Duodenal mucosa (tissue), 2 donors: ENCODE results near the gene DHRS9.
"Not testable (repeated sequence)": the region's sequence is repeated elsewhere in the genome, so short reads cannot be mapped to it uniquely, and the experiment has no call there.

Experiments used
- H3K27ac ChIP-seq: one replicate; pipeline ENCODE4 v1.7.0; 2013; ENCODE audit warnings: low read depth, low read length
- H3K27me3 ChIP-seq, 2 donors: one replicate each; pipeline ENCODE4 v1.7.0; 2013; ENCODE audit warnings: low read length in 2 of 2, control low read depth in 1 of 2; ENCODE audit not compliant: insufficient read depth in 2 of 2, control insufficient read depth in 1 of 2
- H3K36me3 ChIP-seq, 2 donors: one replicate each; pipeline ENCODE4 v1.7.0; 2013; ENCODE audit warnings: low read length in 2 of 2, control low read depth in 1 of 2; ENCODE audit not compliant: insufficient read depth in 2 of 2, control insufficient read depth in 1 of 2
- H3K4me1 ChIP-seq, 2 donors: one replicate each; pipeline ENCODE4 v1.7.0; 2013; ENCODE audit warnings: low read length in 2 of 2, control low read depth in 1 of 2; ENCODE audit not compliant: insufficient read depth in 2 of 2, control insufficient read depth in 1 of 2
- H3K4me3 ChIP-seq, 2 donors: one replicate each; pipeline ENCODE4 v1.7.0; 2013; ENCODE audit warnings: low read length in 2 of 2, low read depth in 1 of 2
- H3K9ac ChIP-seq, 2 donors: one replicate each; pipeline ENCODE4 v1.7.0; 2013; ENCODE audit warnings: low read length in 2 of 2, low read depth in 1 of 2
- H3K9me3 ChIP-seq, 2 donors: one replicate each; pipeline ENCODE4 v1.7.0; 2013; ENCODE audit warnings: low read length in 2 of 2, control low read depth in 1 of 2; ENCODE audit not compliant: control insufficient read depth in 1 of 2

The DHRS9 gene

GRCh38 chr2:169129703-169130243, 60.4 kb downstream of the DHRS9 start:
- Histone ChIP-seq H3K9me3 (no peaks in the 10 kb centered on the region), H3K27ac (no peak overlapping the region), H3K36me3 (no peaks in the 10 kb centered on the region), H3K4me3 (no peak overlapping the region), H3K4me1 (no peaks in the 10 kb centered on the region), H3K9ac (no peak overlapping the region), H3K27me3 (peaks cover 0 to 9% of the 10 kb centered on the region in 2 donors)

GRCh38 chr2:169131587-169132512, 62.5 kb downstream of the DHRS9 start:
- Histone ChIP-seq H3K4me3 (no peak overlapping the region), H3K4me1 (no peaks in the 10 kb centered on the region), H3K27me3 (peaks cover 0 to 9% of the 10 kb centered on the region in 2 donors), H3K36me3 (no peaks in the 10 kb centered on the region), H3K9ac (no peak overlapping the region), H3K9me3 (no peaks in the 10 kb centered on the region), H3K27ac (no peak overlapping the region)

- not testable (repeated sequence) for H3K27ac ChIP-seq, H3K36me3 ChIP-seq, H3K9ac ChIP-seq, H3K4me1 ChIP-seq, H3K4me3 ChIP-seq, H3K27me3 ChIP-seq, H3K9me3 ChIP-seq
These were observed 64.9 kb downstream of the DHRS9 start for GRCh38 chr2:169134272-169134671.

- not testable (repeated sequence) for H3K27me3 ChIP-seq, H3K27ac ChIP-seq
These were observed 67.1 kb downstream of the DHRS9 start for GRCh38 chr2:169136428-169136827.

GRCh38 chr2:169136885-169137534, 67.6 kb downstream of the DHRS9 start:
- Histone ChIP-seq H3K27me3 (peaks cover 0 to 7% of the 10 kb centered on the region in 2 donors), H3K9me3 (no peaks in the 10 kb centered on the region), H3K27ac (no peak overlapping the region), H3K4me3 (no peak overlapping the region), H3K36me3 (no peaks in the 10 kb centered on the region), H3K4me1 (no peaks in the 10 kb centered on the region), H3K9ac (no peak overlapping the region)

More at GRCh38 chr2:169136428-169136827, 67.1 kb downstream of the DHRS9 start:
- H3K4me1 ChIP-seq, H3K36me3 ChIP-seq, H3K9ac ChIP-seq, H3K4me3 ChIP-seq, H3K9me3 ChIP-seq: not testable (repeated sequence)

- no peaks in the 10 kb centered on the region for H3K36me3 ChIP-seq
- H3K27ac ChIP-seq = no peak overlapping the region
- H3K4me3 ChIP-seq = no peak overlapping the region
- no peaks in the 10 kb centered on the region for H3K27me3 ChIP-seq
- H3K9ac ChIP-seq = no peak overlapping the region
- H3K4me1 ChIP-seq = no peaks in the 10 kb centered on the region
- no peaks in the 10 kb centered on the region for H3K9me3 ChIP-seq
These were observed 68.6 kb downstream of the DHRS9 start for GRCh38 chr2:169137924-169138323.

- H3K36me3 ChIP-seq = no peaks in the 10 kb centered on the region
- H3K27ac ChIP-seq = no peak overlapping the region
- H3K9me3 ChIP-seq = no peaks in the 10 kb centered on the region
- H3K27me3 ChIP-seq = no peaks in the 10 kb centered on the region
- no peaks in the 10 kb centered on the region for H3K4me1 ChIP-seq
- H3K9ac ChIP-seq = no peak overlapping the region
- H3K4me3 ChIP-seq = no peak overlapping the region
These were observed 69.8 kb downstream of the DHRS9 start for GRCh38 chr2:169139145-169139544.

- no peaks in the 10 kb centered on the region for H3K9me3 ChIP-seq
- no peaks in the 10 kb centered on the region for H3K27me3 ChIP-seq
- H3K4me3 ChIP-seq = no peak overlapping the region
- no peak overlapping the region for H3K9ac ChIP-seq
- no peak overlapping the region for H3K27ac ChIP-seq
- no peaks in the 10 kb centered on the region for H3K36me3 ChIP-seq
- H3K4me1 ChIP-seq = no peaks in the 10 kb centered on the region
These were observed 70.8 kb downstream of the DHRS9 start for GRCh38 chr2:169139993-169140767.

- Histone ChIP-seq H3K9me3 (no peaks in the 10 kb centered on the region), H3K4me3 (no peak overlapping the region), H3K4me1 (no peaks in the 10 kb centered on the region), H3K27ac (no peak overlapping the region), H3K36me3 (no peaks in the 10 kb centered on the region), H3K27me3 (no peaks in the 10 kb centered on the region), H3K9ac (no peak overlapping the region)
These were observed 72.5 kb downstream of the DHRS9 start for GRCh38 chr2:169141713-169142352.
